Stimulated activated CD8-positive, alpha-beta memory T cell treated with anti-CD3 and anti-CD28 coated beads, Interleukin-12 subunit alpha, Interleukin-12 subunit beta, amount 100 ng/mL, for 24 hours (primary cell): ENCODE data around the gene SOX9.
"Not testable (repeated sequence)": the region's sequence is repeated elsewhere in the genome, so short reads cannot be mapped to it uniquely, and the experiment has no call there.

Experiments used
- DNase-seq: peaks from one replicate; pipeline ENCODE4 v3.0.0-alpha.2; 2020; ENCODE audit errors: extremely low read depth

SOX9 gene

DNA sequence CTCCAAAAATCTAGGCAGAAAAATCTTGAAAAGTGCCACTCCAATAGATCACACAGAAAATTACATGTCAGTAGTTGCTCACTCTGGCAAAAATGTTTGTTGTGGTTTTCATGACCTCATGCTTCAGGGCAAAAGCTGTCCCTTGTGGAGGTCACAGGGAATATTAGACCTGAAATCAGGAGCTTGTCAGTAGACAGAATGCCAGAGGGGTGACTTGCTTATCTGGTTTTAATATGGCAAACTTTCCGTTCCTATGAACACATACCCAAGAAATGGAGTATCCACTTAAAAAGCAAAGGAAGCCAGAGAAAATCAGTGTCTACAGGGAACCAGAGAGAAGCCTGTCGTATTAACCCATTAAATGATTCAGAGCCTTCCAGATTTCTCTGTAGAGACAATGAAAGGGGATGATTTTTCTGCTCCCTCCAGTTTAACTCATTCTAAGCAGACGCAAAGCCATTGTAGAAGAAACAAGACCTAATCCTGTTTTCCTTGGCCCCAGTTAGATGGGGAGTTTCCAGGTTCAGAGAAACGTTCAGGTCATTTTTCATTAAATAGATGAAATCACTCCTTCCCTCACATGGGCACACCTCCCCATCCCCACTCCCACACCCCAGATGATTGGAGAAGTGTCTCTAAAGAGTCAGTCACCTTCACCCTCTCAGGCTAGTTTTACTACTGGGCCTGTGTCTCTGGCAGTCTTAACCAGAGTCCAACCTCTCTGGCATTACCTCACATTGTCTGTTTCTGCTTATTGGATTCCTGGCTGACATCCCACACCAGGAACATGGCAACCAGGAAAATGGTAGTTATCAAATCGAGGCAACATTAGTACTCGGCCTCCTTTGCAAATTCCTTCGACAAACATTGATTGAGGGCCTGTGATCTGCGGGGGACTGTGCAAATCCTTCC, 6.0 kb downstream of the SOX9 start:
- DNase-seq = no peak

DNA sequence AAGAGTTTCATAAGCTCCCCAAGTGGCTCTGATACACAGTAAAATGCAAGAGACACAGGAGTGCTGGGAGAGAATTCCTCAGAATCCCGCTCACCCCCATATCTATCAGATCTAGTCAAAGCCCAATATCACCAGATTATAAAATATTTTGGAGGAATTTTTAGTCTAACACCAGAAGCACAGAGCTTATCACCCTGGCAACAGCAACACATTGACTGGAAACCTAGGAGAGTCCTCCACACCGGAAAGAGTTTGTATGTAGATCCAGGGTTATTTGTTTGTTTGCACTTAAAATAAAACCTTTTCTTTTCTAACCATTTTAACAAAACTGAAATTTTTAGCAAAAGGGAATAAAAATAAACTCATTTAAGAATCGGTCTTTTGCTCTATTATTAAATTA, 7.2 kb downstream of the SOX9 start:
- DNase-seq = no peak

DNA sequence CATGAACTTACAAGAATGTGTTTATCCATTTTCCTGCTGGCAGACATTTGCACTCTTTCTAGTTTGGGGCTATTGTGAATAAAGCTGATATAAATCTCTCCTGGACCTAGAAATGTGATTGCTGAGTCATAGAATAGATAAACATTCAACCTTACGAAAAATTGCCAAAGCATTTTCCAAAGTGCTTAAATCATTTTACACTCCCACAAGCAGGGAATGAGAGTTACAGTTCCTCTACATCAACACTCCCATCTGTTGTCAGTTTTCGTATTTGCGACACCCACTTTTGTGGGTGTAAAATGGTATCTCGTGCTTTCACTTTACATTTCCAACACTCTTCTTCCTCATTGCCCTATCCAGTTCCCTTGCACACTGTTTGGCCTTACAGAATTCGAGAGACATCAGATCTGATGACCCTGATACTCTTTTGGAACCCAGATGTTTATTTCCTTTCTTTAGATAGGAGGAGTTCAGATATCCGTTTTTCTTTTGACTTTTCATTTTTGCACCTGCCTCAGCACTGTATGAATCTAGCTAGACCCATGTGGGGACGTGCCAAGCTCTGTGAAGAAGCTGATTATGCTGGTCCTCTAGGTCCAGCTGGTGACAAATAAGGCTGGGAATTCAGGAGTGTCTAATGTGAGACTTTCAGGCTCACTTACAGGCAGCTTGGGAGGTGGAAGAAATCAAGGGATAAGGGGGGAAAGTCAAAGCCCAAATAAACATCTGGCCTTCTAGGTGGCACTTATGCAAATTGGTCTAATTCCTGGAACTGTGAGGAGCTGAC, 14.0 kb downstream of the SOX9 start:
- no peak for DNase-seq

DNA sequence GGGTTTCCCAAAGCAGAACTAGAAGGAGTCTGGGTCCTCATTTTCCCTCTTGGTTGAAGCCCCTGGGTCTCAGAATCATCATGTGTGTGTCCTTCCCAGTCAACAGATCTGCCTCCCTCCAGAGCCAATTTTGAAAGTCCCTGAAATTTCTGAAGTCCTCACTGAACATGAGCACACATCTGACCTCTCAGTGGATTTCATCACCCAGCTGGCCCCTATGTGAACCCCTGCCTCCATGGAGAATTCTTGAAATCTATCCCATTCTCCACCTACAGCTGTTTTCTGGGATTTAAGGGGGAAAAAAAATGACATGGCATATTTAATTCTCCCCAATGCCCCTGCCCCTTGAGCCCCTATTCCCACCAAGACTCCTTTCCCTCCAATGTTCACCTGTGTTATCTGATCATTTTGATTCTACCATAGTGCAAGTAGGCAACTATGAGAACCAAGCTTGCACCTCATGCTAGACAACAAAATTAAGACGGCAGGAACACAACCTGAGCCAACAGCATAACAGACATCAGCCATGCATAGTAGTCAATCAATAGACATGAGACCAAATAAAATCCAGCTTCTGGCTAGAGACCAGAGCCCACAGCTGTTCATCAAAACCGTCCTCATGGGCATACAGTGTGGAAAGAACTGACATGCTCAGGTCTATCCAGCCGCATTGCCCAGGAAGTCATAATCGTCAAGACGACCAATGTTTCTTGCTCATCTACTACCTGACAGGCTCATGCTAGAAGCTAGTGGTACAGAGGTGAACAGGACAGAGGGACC, 14.9 kb downstream of the SOX9 start:
- no peak for DNase-seq

DNA sequence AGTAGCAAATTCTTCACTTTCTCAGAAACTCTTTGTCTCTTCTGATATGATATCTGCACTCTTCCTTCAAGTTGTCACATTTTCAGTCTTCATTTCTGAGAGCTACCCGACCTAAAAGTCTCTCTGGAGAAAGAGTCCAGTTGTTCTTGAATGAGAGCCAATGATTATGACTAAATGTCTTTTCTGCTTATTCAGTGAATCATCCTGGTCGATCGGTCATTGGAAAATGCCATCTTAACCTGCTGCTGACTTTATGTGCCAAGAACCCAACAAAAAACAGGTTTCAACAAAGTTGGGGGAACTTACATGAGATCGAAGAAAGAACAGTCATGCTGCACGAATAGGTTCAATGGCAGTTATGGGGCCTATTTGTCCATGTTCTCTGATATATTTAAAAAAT, 15.9 kb downstream of the SOX9 start:
- DNase-seq = no peak

DNA sequence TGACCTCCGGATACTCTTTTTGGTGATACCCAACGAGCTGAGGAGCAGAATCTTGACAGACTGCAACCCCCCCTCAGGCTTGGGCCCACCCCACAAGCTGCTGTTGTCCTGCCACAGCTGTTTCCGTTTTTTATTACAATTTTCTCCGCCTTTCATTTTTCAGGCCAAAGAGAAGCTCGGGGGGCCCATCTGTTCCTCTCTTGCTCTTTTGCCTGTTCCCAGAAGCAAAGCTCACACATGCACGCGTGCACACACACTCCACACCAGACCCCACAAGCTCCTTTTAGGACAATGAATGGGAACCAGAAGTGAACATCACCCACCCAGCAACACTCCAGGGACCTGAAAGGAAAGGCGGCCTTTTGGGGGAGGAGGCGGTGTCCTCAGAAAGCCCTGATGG, 16.3 kb downstream of the SOX9 start:
- no peak for DNase-seq

DNA sequence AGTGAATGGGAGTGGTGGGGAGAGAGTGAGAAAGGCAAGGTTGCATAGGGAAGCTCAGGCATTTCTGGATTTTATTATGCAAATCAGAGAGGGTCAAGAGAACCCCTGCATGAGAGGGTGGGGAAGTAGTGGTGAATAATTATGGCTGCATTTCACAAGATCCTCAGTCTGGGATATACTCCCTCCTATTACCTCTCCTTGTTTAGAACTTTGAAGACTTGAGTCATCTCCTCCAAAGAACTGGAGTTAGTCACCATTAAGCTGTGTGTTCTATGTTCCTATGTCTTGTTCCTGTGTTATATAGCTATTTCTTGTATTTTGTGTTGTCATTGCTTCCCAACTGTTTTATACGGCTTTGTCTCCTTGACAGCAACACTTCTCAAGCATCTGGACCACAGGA, 18.4 kb downstream of the SOX9 start:
- DNase-seq = no peak

DNA sequence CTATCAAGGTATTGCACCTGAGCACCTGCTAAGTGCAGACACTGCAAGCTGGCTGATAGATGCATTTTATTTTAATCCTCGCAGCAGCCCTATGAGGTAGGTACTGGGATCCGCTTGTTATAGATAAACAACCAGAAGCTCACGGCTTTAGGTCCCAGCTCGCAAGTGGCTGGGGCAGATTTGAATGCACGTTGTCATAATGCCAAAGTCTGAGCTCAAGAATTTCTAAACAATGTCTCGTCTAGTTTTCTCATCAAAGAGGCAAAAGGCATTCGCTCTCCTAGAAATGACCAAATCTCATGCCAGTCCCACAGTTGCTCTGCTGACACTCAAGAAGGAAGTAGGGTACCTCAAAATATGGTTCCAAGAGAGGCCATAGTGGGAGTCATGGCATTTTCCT, 20.5 kb downstream of the SOX9 start:
- no peak for DNase-seq

DNA sequence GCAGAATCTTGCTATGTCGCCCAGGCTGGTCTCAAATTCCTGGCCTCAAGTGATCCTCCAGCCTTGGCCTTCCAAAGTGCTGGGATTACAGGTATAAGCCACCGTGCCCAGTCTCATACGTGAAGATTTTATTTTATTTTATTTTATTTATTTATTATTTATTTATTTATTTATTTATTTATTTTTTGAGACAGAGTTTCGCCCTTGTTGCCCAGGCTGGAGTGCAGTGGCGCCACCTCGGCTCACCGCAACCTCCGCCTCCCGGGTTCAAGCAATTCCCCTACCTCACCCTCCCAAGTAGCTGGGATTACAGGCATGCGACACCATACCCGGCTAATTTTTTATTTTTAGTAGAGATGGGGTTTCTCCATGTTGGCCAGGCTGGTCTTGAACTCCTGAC, 21.3 kb downstream of the SOX9 start:
- DNase-seq = not testable (repeated sequence)

DNA sequence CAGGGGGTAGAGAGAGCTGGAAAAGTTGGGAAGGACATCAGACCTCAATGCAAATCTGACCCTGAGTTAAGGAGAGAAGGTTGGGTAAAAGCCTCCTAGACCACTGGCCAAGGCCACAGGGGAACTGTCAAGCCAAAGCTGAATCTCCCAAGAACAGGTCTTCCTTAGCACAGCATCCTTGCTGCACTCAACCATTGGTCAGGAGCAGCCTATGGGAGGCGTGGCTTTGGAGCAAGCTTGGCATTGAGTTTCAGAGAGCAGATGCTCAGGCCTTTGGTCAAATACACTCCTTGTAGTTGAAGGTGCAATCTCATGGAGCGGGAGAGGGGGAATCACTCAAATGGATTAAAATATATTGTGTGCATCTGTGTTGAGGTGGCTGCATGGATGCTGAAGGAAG, 21.8 kb downstream of the SOX9 start:
- DNase-seq = no peak

DNA sequence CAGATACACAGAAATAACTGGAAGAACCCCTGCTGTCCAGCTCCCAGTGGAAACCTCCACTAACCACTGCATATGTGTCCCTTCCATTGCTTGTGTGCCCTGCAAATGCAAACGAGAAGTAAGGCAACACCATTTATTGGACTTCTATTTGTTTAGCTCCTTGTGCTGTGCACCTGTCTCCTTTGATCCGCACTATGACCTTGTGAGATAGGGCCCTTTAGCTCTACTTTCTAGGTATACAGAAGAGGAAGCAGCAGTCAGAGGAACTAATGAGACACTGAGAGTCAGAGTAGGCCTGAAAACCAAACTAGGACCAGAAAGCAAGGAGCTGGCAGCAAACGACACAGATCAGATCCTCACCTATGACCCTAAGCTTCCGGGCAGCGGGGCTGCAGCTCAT, 22.4 kb downstream of the SOX9 start:
- no peak for DNase-seq

DNA sequence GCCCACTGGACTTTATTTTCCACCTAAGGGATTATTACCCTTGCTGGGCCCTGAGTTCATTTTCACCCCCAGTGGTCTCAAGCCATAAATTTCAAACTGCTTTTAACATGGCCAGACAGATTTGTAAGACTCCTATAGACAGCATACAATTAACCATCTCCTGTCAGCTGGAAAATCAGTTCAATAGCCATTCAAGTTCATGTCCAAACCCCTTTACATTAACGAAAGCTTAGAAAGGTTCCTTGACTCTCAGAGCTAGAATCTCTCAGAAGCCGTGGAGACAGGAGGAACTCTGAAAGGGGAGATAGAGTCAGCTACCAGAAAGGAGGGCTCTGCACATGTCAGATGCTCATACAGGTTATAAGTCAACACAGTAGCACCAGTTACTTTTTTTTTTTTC, 23.3 kb downstream of the SOX9 start:
- DNase-seq = no peak

DNA sequence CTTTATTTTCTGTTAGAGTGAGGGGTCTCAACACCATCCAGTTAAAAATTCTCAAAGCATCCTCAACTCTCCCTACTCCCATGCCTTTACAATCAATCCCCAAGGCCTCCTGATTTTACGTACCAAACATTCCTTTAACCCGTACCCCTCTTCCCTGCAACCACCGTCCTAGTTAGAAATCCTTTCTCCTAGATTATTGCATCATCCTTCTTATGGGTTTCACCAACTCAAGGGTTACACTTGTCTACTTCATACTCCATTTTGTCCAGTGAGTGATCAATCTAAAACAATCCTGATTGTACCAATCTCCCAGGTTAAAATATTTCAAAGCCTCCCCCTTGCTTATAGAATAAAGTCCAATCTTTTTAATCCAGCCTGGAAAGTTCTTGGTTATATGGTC, 24.7 kb downstream of the SOX9 start:
- no peak for DNase-seq

DNA sequence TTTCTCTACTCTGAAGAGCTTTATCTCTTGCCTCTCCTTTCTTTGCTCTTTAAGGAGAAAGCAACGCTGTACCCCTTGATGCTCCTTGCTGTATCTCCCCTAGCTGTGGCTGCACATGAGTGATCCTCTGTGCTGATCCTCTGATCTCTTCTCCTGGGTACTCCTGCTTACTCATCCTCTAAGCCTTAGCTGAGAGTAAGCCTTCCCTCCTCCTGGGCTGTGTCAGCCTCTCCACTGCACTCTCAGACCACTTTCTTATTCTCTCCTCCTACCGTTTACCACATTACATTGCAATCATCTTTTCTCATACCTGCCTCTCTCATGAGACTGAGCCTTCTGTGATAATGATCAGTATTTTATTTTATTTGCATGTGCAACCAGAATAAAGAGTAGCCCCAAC, 25.1 kb downstream of the SOX9 start:
- no peak for DNase-seq

DNA sequence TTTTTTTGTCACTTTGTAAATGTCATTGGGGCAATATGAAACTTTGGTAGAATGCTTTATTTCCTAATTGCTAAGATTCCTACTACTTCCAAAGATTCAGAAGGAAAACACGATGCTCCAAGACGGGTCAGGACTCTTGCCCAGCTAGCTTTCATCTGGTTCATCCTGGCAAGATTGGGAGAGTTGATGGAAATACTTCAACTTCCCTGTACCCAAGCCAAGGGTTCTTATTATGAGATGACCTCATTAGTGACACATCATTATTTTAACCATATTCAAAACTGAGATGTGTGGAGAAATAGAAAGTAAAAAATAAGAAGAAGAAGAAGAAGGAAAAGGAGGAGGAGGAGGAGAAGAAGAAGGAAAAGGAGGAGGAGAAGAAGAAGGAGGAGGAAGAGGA, 25.6 kb downstream of the SOX9 start:
- no peak for DNase-seq

DNA sequence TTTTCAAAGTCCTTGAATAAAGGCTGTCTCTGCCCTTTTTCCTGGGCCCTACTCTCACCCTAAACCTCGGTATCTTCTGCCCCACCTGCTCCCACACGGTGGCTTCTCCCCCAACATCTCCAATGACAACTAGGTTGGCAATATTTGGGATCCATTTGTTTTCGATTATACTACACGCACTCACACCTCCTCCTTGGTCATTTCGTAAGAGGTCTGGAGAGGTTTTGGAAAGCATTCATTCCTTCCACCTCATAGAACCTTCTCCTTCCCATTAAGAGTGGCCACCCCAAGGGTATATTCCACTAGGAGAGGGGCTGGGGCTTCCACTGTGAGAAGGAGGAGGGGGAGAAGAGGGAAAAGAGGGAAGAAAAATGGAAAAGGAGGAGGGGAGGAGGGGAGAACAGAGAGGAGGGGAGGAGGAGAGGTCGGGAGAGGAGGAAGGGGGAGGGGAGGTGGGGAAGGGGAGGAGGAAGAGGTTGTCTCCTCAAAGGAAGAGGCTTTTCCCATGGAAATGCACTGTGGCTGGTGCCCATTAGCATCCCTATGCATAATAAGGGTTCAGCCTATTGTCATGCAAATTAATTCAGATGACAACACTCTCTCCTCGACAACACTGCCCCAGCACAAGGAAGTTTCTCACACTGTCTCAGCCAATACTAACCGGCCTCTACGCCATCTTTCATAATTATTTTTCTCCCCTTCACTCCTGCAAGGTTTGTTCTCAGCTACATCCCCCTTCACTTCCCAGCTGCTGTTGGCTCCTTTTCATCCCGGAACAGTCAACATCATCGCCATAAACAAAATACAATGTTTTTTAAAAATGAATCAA, 30.0 kb downstream of the SOX9 start:
- DNase-seq = no peak

DNA sequence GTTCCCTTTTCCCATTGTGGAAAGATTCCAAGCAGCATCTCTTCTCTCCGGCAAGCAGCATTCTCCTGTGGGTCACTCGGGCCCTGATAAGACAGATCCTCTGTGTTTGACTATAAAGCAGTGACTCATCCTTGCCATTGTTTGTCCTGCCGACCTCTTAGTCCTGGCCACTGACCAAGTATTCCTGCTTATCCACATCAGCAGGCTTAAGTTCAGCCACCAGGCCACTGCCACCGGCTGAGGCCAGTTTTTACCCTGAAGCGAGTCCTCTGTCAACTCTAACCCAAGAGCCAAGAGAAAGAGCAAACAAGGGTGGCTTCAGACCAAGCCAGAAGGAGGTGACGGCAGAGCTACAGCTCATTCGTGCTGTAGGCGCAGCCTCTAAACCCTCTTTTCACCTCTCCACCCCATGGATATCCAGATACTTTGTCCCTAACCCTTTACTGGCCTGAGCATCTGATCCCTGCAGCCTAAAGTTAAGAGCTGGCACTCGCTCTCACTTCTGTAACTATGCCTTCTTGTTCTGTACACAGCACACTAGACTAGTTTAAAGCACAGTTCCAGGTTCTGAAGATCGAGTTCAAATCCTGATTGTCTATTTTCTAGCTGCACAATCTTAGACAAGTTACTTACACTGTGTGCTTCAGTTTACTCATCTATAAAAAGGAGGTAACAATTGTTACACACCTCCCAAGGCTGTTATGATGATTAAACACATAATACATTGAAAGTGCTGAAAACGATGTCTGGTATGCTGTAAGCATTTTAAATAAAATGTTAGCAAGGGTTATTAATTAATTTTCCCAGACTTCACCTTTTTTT, 31.0 kb downstream of the SOX9 start:
- DNase-seq = no peak

DNA sequence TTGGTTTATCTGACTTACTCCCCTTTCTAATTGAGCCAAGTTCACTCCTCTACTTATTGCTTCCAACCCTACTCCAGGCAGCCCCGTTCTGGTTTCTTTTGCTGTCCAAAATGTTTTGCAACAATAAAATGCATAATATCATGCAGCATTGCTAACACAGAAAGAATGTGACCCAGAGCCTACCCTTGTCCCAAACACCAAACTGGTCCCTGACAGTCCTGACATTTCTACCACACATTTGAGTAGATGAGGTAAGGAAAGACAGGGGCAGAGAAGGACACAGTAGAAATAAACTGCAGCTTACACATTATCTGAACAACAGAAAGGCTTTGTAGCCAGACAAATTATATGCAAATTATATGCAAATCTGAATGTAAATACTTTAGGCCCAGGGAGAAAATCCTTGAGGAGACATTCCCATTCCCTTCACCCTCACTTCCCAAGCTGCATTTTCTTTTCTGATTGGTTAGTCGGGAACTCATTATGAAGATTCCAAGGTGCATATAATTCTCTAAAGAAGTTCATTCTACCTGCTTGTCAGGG, 31.6 kb downstream of the SOX9 start:
- no peak for DNase-seq

DNA sequence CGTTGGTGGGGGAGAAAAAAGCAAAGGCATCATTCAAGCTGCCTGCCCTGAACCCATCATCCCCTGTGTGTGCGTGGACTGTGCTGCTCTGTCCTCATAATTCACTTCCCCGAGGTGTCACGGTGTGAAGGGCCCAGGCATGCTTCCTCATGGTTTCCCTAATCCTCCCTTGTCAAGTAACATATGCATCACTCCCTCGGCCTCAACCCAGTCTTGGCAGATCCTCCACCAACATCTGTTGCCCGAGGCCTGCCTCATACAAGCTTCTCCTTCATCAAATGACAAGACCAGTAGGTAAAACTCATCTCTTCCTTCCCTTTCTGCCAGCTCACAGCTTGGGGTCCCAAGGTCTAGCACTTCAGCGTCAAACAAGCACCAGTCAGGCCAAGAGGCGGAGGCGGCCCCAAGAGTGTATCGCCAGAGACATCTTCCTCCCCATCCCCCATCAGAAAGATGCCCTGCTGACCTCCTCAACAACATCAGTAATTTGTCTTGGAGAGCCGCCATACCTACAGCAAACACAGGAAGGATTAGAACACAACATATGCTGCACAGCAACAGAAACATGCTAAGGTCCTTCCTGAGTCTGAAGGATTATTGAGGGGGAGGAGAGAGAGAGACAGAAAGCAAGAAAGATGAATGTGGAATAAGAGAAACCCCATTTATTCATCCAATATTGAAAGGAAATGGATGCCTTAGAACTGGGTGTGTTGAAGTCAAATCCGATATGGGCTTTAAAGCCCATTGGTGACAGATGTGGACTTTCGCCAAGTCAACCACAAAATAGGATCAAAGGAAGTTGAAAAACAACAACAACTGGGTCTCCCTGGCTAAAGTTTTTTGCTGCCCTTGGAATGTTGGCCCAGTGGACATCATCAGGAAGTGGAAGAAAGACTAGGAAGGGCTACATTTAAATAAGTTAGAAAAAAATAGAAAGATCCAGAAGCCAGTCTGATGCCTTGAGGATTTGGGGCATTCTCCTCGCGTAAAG, 38.4 kb downstream of the SOX9 start:
- DNase-seq = no peak
